Measurements from ENCODE around the gene ACVR2B.

- TF ChIP-seq CTCF (IDR thresholded peaks at IDR 0.05) (no peak), EZH2 (IDR thresholded peaks at IDR 0.05; ENCODE audit: borderline replicate concordance, insufficient read depth, low read depth, low read length, poor library complexity, severe bottlenecking) (no peak)
Observed at GRCh38 chr3:38477839-38478450, 24.3 kb downstream of the ACVR2B start.
